Coronary artery (tissue), 2 donors: Measurements from ENCODE around the gene APOE.
"Not testable (repeated sequence)": the region's sequence is repeated elsewhere in the genome, so short reads cannot be mapped to it uniquely, and the experiment has no call there.

Experiments used
- DNase-seq: peaks from one replicate; pipeline ENCODE4 v3.0.0-alpha.2; 2017; ENCODE audit warnings: low spot score
- H3K27ac ChIP-seq, 2 donors: fragments of 200-600 bp; sonication (generic); one replicate each; pipeline ENCODE4 v1.5.1; 2016 to 2019
- H3K4me3 ChIP-seq: fragments of 200-600 bp; sonication (generic); 2 replicates; pipeline ENCODE4 v1.5.1; 2016; ENCODE audit warnings: mild to moderate bottlenecking, moderate library complexity
- CTCF ChIP-seq: fragments of 200-600 bp; sonication (generic); IDR thresholded peaks from one replicate; pipeline ENCODE4 v1.5.1; 2019; ENCODE audit warnings: antibody characterized with exemption

Gene APOE

GRCh38 chr19:44912854-44913253 is 7.3 kb downstream of the APOE start:
- H3K4me3 ChIP-seq: no peak overlapping the region
- no peak for DNase-seq
- H3K27ac ChIP-seq: peak overlapping the region in 1 of 2 donors; percentile 37
- TF ChIP-seq CTCF: no peak

GRCh38 chr19:44913512-44914432 is 8.2 kb downstream of the APOE start:
- DNase-seq, H3K27ac ChIP-seq: not testable (repeated sequence)
- peak overlapping the region; percentile 69 for H3K4me3 ChIP-seq

DNA sequence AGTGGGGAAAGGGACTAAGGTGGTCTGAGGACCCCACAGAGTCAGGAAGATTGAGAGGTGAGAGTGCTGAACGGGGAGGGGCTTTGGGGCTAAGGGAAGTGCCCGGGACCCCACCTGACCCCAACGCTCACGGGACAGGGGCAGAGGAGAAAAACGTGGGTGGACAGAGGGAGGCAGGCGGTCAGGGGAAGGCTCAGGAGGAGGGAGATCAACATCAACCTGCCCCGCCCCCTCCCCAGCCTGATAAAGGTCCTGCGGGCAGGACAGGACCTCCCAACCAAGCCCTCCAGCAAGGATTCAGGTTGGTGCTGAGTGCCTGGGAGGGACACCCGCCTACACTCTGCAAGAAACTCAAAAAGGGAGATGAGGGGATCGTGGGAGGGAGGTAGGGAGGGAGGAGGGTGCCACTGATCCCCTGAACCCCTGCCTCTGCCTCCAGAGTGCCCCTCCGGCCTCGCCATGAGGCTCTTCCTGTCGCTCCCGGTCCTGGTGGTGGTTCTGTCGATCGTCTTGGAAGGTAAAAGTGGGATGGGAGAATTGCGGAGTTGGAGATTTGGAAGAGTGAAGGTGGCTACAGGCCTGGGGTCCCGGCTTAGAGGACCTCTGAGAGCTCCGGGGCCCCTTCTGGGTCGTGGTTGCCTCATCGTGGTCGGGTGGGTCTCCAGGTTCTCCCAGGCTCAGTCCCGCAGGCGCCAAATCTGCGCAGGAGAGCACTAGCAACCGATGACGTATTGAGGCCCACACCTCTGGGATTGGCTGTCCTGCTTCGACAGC is 9.0 kb downstream of the APOE start, which contains the start of gene APOC1:
APOC1 (plus strand) TSS at position 176 of the 774 bp plus-strand sequence; CDS start at position 460, 284 bp downstream.
- DNase-seq: peak; percentile 88
- Histone ChIP-seq H3K4me3 (peak within 1 kb of the TSS; percentile 69), H3K27ac (peak within 1 kb of the TSS in 1 of 2 donors; percentile 19)

- no peak overlapping the region for H3K4me3 ChIP-seq
- no peak for DNase-seq
These were observed 18.7 kb downstream of the APOE start for GRCh38 chr19:44924243-44924725.

GRCh38 chr19:44925114-44925891 is 19.7 kb downstream of the APOE start:
- TF ChIP-seq CTCF: no peak

More at GRCh38 chr19:44924243-44924725, 18.7 kb downstream of the APOE start:
- peak overlapping the region in 1 of 2 donors; percentile 10 for H3K27ac ChIP-seq
- no peak for TF ChIP-seq CTCF

GRCh38 chr19:44926245-44927077 is 20.9 kb downstream of the APOE start:
- DNase-seq: not testable (repeated sequence)
- peak overlapping the region in 1 of 2 donors; percentile 22 for H3K27ac ChIP-seq
- peak overlapping the region; percentile 59 for H3K4me3 ChIP-seq

More at GRCh38 chr19:44925114-44925891, 19.7 kb downstream of the APOE start:
- Histone ChIP-seq H3K4me3 (no peak overlapping the region), H3K27ac (peak overlapping the region in 1 of 2 donors; percentile 38)
- DNase-seq: no peak

- Histone ChIP-seq H3K4me3 (no peak overlapping the region), H3K27ac (peak overlapping the region in 1 of 2 donors; percentile 22)
- no peak for DNase-seq
- no peak for TF ChIP-seq CTCF
These were observed 22.1 kb downstream of the APOE start for GRCh38 chr19:44927746-44928145.
